ENCODE results near the gene MRNIP.

The MRNIP gene

GRCh38 chr5:179820483-179821297, 37.9 kb downstream of the MRNIP start, which contains the start of gene SQSTM1:
Gene SQSTM1, plus strand, starts transcription at chr5:179820905. Its CDS starts 32 bp downstream, at chr5:179820937.
- peak; percentile 90 for DNase-seq (ENCODE audit: insufficient read length, low spot score)
- no peak for TF ChIP-seq CTCF (IDR thresholded peaks at IDR 0.05; ENCODE audit: insufficient read depth, missing control alignments)
- no peak for FAIRE-seq

- DNase-seq (ENCODE audit: insufficient read length, low spot score) (no peak), FAIRE-seq (no peak)
- no peak for TF ChIP-seq CTCF (IDR thresholded peaks at IDR 0.05; ENCODE audit: insufficient read depth, missing control alignments)
Observed at GRCh38 chr5:179820127-179820482, 38.5 kb downstream of the MRNIP start.

GRCh38 chr5:179819296-179820126, 39.1 kb downstream of the MRNIP start:
- DNase-seq (ENCODE audit: insufficient read length, low spot score) (no peak), FAIRE-seq (no peak)
- TF ChIP-seq CTCF (IDR thresholded peaks at IDR 0.05; ENCODE audit: insufficient read depth, missing control alignments) = no peak

GRCh38 chr5:179818746-179819295, 39.8 kb downstream of the MRNIP start:
- TF ChIP-seq CTCF (IDR thresholded peaks at IDR 0.05; ENCODE audit: insufficient read depth, missing control alignments) = no peak
- no peak for FAIRE-seq
- DNase-seq (ENCODE audit: insufficient read length, low spot score) = no peak

GRCh38 chr5:179817890-179818745, 40.5 kb downstream of the MRNIP start:
- no peak for TF ChIP-seq CTCF (IDR thresholded peaks at IDR 0.05; ENCODE audit: insufficient read depth, missing control alignments)
- FAIRE-seq (no peak), DNase-seq (ENCODE audit: insufficient read length, low spot score) (no peak)

GRCh38 chr5:179817470-179817840, 41.2 kb downstream of the MRNIP start:
- TF ChIP-seq CTCF (IDR thresholded peaks at IDR 0.05; ENCODE audit: insufficient read depth, missing control alignments) = no peak
- DNase-seq (ENCODE audit: insufficient read length, low spot score) = no peak
- no peak for FAIRE-seq

Data from D721Med (cell line).